Measurements from ENCODE around the gene URAD. TPM values are rescaled to one million over a fixed set of nuclear protein-coding genes. Genes with fewer than 3 reads are reported as not detected.
A peak's percentile ranks its signal among the peaks of the same experiment; 100 is the strongest.

The URAD gene
- total and polyA plus RNA-seq, 2 experiments from 2014 or later = not detected

DNA sequence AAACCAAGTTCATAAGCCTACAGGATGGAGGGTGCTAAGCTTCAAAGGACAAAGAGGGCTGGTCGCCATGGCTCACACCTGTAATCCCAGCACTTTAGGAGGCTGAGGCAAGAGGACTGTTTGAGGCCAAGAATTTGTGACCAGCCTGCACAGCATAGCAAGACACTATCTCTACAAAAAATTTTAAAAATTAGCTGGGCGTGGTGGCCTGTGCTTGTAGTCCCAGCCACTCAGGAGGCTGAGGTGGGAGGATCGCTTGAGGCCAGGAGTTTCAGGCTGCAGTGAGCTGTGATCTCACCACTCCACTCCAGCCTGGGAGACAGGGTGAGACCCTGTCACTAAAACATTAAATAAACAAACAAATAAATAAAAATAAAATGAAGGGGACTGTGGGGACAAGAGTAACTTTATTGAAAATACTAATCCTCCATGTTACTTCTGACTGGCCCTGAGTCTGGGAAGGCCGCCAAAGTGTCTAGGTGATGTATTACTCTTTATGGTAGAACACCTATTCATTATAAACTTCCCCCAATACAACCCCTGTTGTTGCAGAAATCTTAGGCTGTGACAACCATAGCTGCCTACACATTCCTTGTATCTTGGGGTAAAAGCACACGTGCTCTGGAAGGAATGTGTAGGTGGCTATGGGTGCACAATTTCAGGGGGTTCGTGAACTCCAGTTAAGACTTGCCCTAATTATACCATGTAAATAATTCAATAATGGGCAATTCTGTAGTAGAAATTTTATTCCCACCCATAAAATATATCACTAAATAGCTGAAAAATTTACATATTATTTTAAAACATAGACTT, 14.6 kb upstream of the URAD start:
- no peaks in the 10 kb centered on the region for H3K36me3 ChIP-seq
- H3K4me1 ChIP-seq (ENCODE audit: low read depth) = peaks cover 4% of the 10 kb centered on the region
- no peak for DNase-seq (ENCODE audit: low read depth in 1 of 2, low spot score in 1 of 2)
- no peak overlapping the region for H3K27ac ChIP-seq
- no peak overlapping the region for H3K4me3 ChIP-seq
- no peaks in the 10 kb centered on the region for H3K9me3 ChIP-seq (ENCODE audit: low read depth)
- H3K27me3 ChIP-seq = no peaks in the 10 kb centered on the region
- TF ChIP-seq, protein P1, sequence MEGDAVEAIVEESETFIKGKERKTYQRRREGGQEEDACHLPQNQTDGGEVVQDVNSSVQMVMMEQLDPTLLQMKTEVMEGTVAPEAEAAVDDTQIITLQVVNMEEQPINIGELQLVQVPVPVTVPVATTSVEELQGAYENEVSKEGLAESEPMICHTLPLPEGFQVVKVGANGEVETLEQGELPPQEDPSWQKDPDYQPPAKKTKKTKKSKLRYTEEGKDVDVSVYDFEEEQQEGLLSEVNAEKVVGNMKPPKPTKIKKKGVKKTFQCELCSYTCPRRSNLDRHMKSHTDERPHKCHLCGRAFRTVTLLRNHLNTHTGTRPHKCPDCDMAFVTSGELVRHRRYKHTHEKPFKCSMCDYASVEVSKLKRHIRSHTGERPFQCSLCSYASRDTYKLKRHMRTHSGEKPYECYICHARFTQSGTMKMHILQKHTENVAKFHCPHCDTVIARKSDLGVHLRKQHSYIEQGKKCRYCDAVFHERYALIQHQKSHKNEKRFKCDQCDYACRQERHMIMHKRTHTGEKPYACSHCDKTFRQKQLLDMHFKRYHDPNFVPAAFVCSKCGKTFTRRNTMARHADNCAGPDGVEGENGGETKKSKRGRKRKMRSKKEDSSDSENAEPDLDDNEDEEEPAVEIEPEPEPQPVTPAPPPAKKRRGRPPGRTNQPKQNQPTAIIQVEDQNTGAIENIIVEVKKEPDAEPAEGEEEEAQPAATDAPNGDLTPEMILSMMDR (IDR thresholded peaks at IDR 0.05; ENCODE audit: low read depth, low read length) = no peak

DNA sequence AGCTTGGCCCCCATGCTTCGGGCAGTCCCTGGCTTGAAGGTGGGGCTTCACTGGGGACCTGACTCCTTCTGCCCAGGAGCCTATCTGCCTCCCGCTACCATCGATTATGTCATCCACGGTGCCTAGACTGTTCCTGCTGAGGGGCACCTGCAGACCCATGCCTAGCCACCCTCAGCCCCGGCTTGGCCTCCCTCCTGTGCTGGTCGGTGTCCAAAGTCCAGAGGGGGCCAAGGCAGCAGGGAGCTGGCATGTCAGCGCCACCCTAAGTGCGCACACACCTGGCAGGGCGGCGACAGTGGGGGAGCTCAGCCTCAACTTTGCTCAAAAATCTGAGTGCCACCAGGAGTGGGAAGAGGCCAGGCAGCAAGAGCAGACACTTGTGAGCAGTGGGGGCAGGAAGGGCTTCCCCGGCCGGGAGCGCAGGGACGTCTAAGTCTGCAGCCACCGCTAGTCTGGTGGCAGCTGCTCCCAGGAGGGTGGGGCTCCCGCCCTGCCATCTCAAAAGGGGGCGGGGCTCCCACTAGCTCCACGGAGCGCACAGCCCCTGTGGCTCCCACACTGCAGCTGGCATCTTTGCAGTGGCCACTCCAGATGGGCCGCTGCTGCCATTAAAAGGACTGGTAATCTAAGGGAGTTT, 13.5 kb upstream of the URAD start:
- Histone ChIP-seq H3K4me3 (no peak overlapping the region), H3K9me3 (ENCODE audit: low read depth) (no peaks in the 10 kb centered on the region), H3K27me3 (no peaks in the 10 kb centered on the region), H3K36me3 (no peaks in the 10 kb centered on the region), H3K4me1 (ENCODE audit: low read depth) (peaks cover 5% of the 10 kb centered on the region), H3K27ac (no peak overlapping the region)
- TF ChIP-seq, protein P1 (IDR thresholded peaks at IDR 0.05; ENCODE audit: low read depth, low read length) = no peak
- no peak for DNase-seq (ENCODE audit: low read depth in 1 of 2, low spot score in 1 of 2)

DNA sequence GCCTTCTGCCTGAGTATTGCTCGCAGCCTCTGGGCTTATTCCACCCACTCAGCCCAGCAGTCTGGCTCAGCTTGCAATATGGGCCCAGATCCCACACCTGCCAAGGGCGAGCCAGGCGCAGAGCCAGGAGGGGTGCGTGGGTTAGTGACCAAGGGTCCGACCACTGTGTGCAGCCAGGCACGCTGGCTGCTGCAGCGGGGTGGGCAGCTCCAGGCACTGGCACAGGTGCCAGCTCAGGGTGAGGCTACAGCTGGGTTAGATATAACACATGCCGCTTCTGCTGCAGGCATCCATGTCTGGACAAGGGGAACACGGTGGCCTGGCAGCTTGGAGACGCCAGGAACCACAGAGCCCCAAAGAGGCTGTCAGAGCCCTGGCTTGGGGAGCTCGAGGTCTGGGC, 12.6 kb upstream of the URAD start:
- TF ChIP-seq, protein P1 (IDR thresholded peaks at IDR 0.05; ENCODE audit: low read depth, low read length) = no peak
- Histone ChIP-seq H3K4me1 (ENCODE audit: low read depth) (peaks cover 5% of the 10 kb centered on the region), H3K36me3 (no peaks in the 10 kb centered on the region), H3K9me3 (ENCODE audit: low read depth) (no peaks in the 10 kb centered on the region), H3K27me3 (no peaks in the 10 kb centered on the region), H3K4me3 (no peak overlapping the region), H3K27ac (no peak overlapping the region)
- DNase-seq (ENCODE audit: low read depth in 1 of 2, low spot score in 1 of 2) = no peak

DNA sequence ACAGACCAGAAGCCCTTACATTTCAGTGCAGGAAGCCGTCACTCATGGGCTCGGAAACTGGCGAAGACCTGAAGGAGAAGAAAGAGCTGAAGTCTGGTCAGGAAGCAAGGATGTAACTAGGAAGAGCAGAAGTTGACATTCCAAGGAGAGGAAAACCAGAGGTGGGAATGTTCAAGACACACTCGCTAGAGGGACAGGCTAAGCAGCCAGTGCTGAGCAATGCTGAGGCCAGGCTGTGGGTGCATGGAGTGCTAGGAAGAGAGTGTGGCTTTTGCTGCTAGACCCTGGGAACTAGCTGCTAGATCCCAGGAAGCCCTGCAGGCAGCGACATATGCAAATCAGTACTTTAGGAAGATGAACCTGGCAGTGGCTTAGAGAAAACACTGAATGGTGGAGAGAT, 12.1 kb upstream of the URAD start:
- Histone ChIP-seq H3K4me3 (no peak overlapping the region), H3K4me1 (ENCODE audit: low read depth) (peaks cover 5% of the 10 kb centered on the region), H3K36me3 (no peaks in the 10 kb centered on the region), H3K9me3 (ENCODE audit: low read depth) (no peaks in the 10 kb centered on the region), H3K27me3 (no peaks in the 10 kb centered on the region), H3K27ac (no peak overlapping the region)
- TF ChIP-seq, protein P1 (IDR thresholded peaks at IDR 0.05; ENCODE audit: low read depth, low read length) = no peak
- no peak for DNase-seq (ENCODE audit: low read depth in 1 of 2, low spot score in 1 of 2)

DNA sequence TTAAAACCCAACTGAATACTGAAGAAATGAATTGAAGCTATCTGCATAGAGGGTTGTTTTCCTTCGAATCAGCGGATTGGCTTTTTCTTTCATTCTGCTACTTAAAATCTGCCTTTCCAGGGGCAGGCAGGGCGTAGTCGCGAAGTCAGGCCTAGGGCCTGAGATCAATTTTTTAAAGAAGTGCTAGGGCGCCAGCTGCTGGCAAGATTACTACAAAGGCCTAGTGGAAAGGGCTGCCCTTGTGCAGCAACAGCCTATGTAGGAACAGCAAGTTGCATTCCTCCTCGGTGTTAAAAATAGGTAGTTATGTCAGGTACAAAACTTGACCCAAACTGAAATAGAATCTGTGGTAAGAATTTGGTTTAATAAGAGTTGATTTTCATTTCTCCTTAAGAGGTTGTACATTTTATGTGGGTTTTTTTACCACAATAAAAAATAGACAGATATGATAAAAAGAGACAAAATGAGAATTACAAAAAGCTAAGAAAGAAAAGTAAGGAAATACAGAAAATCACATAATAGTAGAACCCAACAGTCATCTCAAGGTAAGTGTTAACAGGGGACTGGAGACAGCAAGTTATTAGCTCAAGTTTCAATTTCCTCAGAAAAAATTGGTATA, 9.5 kb upstream of the URAD start:
- H3K27ac ChIP-seq = no peak overlapping the region
- TF ChIP-seq, protein P1 (IDR thresholded peaks at IDR 0.05; ENCODE audit: low read depth, low read length) = peak; percentile 54
- H3K4me1 ChIP-seq (ENCODE audit: low read depth) = peaks cover 5% of the 10 kb centered on the region
- no peaks in the 10 kb centered on the region for H3K9me3 ChIP-seq (ENCODE audit: low read depth)
- no peaks in the 10 kb centered on the region for H3K36me3 ChIP-seq
- peak; percentile 52 to 81 for DNase-seq (ENCODE audit: low read depth in 1 of 2, low spot score in 1 of 2)
- H3K4me3 ChIP-seq = no peak overlapping the region
- peaks cover 8% of the 10 kb centered on the region for H3K27me3 ChIP-seq
